ENCODE results near the gene ATAD3A. TPM values are rescaled to one million over a fixed set of nuclear protein-coding genes. Genes with fewer than 3 reads are reported as not detected.

The ATAD3A gene
- total RNA-seq, 2 experiments from 2014 or later, result 31.9 to 32.3 TPM

DNA sequence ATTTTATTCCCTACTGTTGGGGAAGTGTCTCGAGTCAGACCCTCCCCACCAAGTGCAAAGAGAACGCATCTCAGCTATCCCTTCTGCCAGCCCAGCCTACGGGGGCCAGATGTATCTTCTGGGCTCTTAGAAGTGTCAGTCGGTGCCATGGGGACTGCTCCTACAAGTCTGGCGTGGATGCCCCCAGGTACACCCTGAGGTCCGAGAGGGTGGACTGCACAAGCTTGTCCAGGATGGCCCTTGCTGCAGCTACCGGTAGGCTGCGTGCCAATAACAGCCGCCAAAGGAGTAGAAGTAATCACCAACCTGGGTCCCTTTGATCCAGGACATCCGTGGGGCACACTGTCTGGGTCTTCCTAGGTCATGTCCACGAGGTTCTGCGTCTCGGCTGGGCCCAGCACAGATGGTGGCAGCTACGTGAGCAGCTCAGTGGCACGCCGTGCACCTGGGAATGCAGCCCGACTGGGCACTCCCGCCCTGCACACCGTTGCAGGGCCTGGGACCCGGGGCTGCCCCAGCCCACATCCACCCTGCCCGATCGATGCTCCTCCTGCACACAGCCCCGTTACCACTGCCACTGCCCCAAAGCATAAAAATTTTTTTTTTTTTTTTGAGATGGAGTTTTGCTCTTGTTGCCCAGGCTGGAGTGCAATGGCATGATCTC is 71.5 kb downstream of the ATAD3A start:
- no peaks in the 10 kb centered on the region for H3K36me3 Mint-ChIP-seq (ENCODE audit: low read depth)
- ChIA-PET POLR2A (no interaction called here), CTCF (interaction anchor here (0.7 kb wide), 1 partner anchor 176 kb away, joined by 3 read pairs; the partner anchor contains the start of gene MRPL20)
- no peak overlapping the region for H3K4me3 Mint-ChIP-seq
- no peaks in the 10 kb centered on the region for H3K9me3 Mint-ChIP-seq
- H3K27me3 Mint-ChIP-seq, result peaks cover 15% of the 10 kb centered on the region
- DNase-seq, result no peak
- H3K4me1 Mint-ChIP-seq, result peaks cover 5% of the 10 kb centered on the region
- H3K27ac Mint-ChIP-seq, result peak overlapping the region; percentile 66

Other genes starting within 250 kb of the ATAD3A start
- 10 to 100 TPM; 63.4 to 63.7 TPM for gene UBE2J2, start 238.3 kb upstream of the ATAD3A start, total RNA-seq
- 1 to 10 TPM; 5.1 to 6.6 TPM for gene SCNN1D, start 231.7 kb upstream of the ATAD3A start, total RNA-seq
- gene ACAP3, start 204.2 kb upstream of the ATAD3A start, total RNA-seq, result 10 to 100 TPM; 69.5 to 92.1 TPM
- gene PUSL1, start 203.6 kb upstream of the ATAD3A start, total RNA-seq, result 10 to 100 TPM; 18.9 to 24.4 TPM
- 100 to 1,000 TPM; 123 to 126 TPM for gene INTS11, start 187.5 kb upstream of the ATAD3A start, total RNA-seq
- gene CPTP, start 187.4 kb upstream of the ATAD3A start, total RNA-seq, result 10 to 100 TPM; 25.2 to 27.6 TPM
- 1 to 10 TPM; 3.1 to 3.7 TPM for gene TAS1R3, start 180.9 kb upstream of the ATAD3A start, total RNA-seq
- 10 to 100 TPM; 33.0 to 34.0 TPM for gene DVL1, start 162.7 kb upstream of the ATAD3A start, total RNA-seq
- under 1 TPM; 0.15 to 0.30 TPM for gene MXRA8, start 153.6 kb upstream of the ATAD3A start, total RNA-seq
- 100 to 1,000 TPM; 101 to 125 TPM for gene AURKAIP1, start 137.0 kb upstream of the ATAD3A start, total RNA-seq
- 100 to 1,000 TPM; 122 to 131 TPM for gene CCNL2, start 112.8 kb upstream of the ATAD3A start, total RNA-seq
- 100 to 1,000 TPM in 1 of 2 experiments, 10 to 100 TPM in 1; 98.6 to 107 TPM for gene MRPL20, start 104.9 kb upstream of the ATAD3A start, total RNA-seq
- gene ANKRD65, start 90.9 kb upstream of the ATAD3A start, total RNA-seq, result not detected
- gene VWA1, start 76.5 kb upstream of the ATAD3A start, total RNA-seq, result under 1 TPM; 0.10 to 0.12 TPM
- under 1 TPM; 0.17 to 0.69 TPM for gene ATAD3C, start 62.5 kb upstream of the ATAD3A start, total RNA-seq
- gene ATAD3B, start 40.4 kb upstream of the ATAD3A start, total RNA-seq, result 10 to 100 TPM; 26.5 to 34.6 TPM
- 1 to 10 TPM; 1.2 to 1.3 TPM for gene TMEM240, start 28.5 kb downstream of the ATAD3A start, total RNA-seq
- 100 to 1,000 TPM; 128 to 130 TPM for gene SSU72, start 62.7 kb downstream of the ATAD3A start, total RNA-seq
- gene FNDC10, start 88.0 kb downstream of the ATAD3A start, total RNA-seq, result 1 to 10 TPM; 6.2 to 7.9 TPM
- gene MIB2, start 103.3 kb downstream of the ATAD3A start, total RNA-seq, result 10 to 100 TPM; 40.0 to 42.8 TPM
- 1 to 10 TPM; 1.8 to 2.3 TPM for gene MMP23B, start 120.0 kb downstream of the ATAD3A start, total RNA-seq
- 10 to 100 TPM; 42.0 to 44.3 TPM for gene CDK11B, start 146.8 kb downstream of the ATAD3A start, total RNA-seq
- gene SLC35E2B, start 180.6 kb downstream of the ATAD3A start, total RNA-seq, result 10 to 100 TPM; 62.5 to 65.0 TPM
- 10 to 100 TPM; 61.4 to 81.9 TPM for gene CDK11A, start 212.2 kb downstream of the ATAD3A start, total RNA-seq